TTC549 (cell line): ENCODE results near the gene SRC.

Source experiments
- FAIRE-seq: peaks from 2 replicates; lab custom pipeline; 2012; peaks lifted over from hg19 to GRCh38; lab: Jason Lieb, UNC

Gene SRC

DNA sequence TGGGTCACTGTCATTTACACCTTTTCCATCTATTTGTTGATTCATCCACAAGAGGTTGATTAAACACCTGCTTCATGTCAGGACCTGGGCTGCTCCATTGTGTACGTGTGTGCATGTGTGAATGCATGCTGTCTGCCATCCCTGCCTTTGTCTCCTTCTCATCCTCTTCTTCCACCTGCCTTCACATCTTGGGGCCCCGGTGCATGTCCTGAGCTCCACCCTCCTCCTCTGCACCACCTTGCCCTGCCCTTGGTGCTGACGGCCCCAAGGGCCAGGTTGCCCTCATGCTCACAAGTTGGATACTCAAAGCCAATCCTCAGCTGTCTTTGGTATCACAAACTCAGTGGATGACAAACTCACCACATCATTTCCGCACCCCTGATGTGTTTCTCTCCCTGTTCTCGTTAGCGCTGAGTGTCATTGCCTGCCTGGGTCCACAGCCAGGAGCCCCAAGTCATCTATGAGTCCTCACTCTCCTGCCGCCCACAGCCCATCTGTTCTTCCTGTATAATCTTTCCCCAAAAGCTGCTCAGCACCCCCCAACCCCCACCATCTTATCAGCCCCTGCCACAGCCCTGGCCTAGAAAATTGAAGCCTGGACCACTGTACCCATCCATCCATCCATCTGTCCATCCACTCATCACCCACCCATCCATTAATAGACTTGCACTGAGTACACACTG, 85.0 kb downstream of the SRC start:
- no peak for FAIRE-seq

DNA sequence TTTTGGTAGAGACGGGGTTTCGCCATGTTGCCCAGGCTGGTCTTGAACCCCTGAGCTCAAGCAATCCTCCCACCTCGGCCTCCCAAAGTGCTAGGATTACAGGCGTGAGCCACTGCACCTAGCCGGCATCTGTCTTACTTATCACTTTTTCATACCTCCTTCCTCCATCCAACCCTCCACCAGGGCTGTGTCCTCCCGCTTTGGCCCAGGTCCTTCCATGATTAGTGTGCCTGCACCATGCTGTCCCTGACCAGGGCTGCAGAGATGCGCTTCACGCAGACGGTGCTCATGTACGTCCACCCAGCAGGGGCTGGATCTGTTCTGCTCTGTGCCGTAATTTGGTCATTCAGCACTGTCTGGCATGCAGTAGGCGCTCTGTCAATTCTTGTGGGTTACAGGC, 85.8 kb downstream of the SRC start:
- FAIRE-seq = no peak

GRCh38 chr20:37432606-37433005, 86.7 kb downstream of the SRC start:
- FAIRE-seq = no peak

GRCh38 chr20:37435607-37436006, 89.7 kb downstream of the SRC start:
- no peak for FAIRE-seq

DNA sequence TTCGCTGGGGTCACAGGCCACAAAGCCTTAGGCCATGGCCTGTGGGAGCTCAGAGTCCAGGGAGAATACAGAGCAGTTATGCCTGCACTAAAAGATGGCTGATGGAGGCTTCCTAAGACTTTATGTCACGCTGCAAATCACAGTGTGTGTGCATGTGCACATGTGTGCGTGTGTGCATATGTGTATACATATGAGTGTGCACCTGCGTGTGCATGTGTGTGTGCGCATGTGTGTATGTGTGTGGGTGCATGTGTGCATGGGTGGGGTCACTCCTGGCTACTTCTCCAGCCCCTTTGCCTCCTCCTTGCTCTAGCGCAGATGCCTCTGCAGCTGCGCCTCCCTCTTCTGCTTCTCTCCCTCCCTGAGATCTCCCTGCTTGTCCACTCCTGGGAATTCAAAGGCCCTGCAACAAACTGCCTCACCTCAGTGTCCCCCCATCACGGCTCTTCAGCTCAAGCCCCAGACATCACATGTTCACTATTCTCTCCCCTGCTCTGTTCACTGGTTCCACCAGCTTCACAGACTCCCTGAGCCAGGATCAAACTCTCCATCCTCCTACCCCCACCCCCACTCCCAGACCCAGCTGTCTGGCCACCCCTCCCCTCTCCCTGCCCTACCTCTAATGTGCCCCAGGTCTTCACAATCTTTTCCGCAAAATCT, 90.7 kb downstream of the SRC start:
- no peak for FAIRE-seq

DNA sequence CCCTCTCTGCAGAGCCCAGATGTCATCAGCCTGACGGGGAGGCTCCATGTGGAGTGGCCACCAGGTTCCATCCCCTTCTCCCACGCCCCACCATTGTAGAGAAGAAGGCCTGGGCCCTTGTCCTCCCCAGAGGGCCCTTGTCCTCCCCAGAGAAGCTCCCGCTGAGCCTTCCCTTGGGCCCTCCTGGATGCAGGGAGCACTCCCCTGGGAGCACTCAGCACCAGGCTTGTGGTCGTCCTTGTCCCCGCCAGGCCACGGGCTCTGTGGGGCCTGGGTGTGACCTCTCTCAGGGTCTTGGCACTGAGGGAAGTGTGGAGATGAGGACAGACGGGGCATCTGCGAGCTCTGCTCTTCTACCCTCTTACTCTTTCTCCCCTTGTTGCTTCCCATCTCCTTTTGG, 91.7 kb downstream of the SRC start:
- no peak for FAIRE-seq

DNA sequence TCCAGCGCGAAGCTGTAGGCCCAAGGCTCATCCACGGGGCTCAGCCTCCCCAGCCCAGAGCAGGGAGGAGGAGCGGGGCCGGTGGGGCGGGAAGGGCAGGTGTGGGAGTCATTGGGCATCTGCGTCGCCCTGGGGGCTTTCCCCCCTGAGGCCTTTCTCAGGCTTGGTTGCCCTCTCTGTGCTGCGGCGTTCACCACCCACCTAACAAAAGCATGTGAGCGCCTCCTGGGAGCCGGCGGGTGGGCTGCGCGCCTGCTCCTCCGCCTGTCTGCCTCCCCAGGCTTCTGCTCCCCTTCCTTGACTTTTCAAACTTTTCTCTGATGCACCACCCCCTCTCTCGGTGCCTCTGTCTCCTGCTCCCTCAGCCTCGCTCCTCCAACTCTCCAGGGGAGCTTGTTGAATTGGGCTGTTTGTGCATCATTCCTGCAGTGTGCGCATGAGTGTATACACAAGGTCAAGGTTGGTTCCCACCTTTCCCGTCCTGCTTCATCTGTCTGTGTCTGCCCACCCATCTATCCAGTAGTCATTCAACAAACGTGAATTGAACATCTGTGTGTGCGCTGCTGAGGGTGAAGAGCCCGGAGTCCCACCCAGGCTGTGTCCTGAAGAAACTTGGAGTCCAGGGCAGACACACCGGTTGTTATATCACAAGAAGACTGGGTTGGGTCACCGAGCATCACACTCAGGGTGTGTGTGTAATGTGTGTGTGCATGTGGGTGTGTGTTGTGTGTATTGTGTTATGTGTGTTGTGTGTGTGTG, 92.7 kb downstream of the SRC start:
- no peak for FAIRE-seq

DNA sequence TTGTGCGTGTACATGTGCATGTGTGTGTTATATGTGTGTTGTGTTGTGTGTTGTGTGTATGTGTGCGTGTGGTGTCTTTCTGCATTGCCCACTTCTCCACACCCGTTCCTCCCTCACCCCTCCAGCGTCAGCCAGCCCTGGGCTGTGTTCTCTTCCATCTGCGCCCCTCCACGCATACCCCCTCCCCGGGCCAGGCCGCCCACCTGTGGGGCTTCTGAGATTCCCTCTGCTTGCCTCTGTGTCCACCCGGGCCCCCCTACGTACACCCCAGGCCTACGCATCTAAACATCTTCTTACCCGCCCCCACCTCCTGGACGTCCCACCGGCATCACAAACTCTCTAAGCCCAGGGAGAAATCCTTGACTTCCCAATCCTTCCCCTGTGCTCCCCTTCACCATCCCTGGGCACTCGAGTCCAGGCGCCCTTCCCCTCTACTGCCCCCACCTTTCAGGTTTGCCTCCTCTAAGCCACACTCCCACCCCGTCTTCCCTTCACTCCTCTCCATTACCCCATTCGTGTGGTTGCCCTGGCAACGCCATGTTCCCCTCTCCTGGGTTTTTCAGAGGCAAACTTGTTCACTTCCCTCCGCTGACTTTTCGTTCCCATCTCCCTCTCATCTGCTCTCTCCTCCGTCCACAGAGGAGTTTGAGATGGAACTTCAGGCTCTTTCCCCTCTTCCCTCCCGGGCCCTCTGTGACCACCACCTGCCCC, 93.4 kb downstream of the SRC start:
- FAIRE-seq = no peak

DNA sequence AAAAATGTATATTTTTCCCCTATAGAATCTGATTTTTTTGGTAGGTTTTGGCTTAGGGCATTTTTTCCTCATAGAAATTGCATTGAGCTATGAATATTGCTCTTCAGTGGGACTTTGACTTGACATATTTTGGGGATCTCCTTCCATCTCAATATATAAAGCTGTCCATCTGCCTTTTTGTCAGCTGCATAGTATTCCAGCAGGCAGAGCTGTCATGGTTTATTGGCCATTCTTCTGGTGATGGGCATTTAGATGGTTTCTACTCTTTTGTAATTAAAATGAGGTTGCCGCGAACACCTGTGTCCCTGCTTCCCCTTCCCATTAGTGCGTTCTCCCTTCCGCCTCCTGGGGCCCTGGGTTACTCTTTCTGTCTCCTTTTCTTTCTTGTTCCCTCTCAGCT, 95.1 kb downstream of the SRC start:
- no peak for FAIRE-seq

GRCh38 chr20:37442547-37442946, 96.6 kb downstream of the SRC start:
- no peak for FAIRE-seq

DNA sequence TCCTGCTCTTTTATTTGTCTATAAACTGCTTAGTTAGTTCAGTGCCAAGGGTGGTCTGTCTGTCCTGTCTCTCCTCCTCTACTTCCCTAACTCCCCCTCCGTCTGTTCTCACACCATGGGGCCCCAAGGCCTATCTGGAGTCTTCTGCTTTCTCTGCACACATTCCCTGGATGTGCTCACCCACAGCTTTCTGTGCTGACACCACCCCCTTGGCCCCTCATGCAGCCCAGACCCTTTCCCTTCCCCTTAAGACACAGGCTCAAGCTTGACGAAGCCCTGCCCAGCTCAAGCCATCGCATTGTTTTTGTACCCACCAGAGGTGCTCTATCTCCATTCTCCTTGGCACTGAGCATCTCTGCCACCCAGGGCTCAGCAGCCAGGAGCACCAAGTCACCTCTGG, 97.0 kb downstream of the SRC start:
- FAIRE-seq = no peak

DNA sequence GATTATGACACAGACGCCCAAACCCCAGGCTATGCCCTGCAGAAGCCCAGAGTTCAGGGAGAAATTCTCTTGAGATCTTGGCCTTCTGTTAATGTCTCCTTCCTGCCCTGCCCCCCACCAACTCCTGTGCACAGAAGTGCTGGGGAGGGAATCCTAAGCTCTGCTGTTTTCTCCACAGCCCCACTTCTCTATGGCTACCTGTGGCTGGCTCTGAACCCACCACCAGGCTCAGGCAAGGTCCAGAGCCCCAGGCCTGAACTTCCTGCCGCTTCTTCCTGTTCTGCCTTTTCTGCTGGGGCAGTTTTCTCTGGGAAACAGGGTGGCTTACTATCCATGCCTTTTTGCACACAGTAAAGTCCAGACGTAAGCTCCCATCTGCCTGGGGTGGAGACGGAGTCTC, 97.7 kb downstream of the SRC start:
- FAIRE-seq = no peak

DNA sequence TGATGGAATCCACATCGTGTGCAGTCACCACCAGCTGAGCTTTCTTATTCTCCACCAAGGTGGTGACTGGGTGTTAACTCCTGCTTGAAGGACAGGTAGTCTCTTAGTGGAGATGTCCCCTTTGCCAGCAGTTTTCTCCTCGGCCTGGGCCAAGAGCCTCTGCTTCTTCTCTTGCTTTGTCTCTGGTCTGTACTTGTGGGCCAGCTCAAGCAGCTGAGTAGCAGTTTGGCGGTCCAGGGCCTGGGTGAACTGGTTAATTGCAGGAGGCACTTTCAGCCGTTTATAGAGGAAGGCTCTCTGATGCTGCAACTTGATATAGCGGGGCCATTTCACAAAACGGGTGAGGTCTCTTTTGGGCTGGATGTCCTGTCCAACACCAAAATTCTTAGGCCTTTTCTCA, 99.1 kb downstream of the SRC start:
- no peak for FAIRE-seq

DNA sequence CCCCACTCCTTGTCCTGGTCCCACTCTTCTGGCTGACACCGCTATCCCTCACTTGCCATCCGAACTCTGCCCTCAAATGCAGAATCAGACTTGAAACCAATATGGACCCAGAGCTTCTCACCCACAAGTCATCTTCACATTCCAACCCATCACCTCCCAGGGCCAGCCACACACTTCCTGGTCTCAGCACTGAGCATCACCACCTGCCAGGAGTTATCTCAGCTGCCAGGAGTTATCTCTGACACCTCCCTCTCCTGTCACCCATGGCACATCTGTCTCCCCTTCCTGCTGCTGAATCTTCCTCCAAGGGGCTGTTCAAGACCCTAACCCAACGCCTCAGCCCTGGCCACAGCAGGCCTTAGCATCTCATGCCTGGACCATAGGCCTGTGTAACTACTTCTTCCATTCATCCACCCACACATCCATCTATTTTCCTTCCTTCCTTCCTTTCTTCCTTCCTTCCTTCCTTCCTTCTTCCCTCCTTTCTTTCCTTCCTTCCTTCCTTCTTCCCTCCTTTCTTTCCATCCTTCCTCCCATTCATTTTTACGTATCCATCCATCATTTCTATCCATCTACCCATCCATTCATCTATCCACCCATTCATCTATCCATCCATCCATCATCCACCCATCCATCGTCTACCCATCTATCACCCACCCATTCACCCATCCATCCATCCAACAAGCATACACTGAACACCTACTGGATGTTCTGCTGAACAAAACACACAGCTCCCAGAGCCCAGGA, 100.5 kb downstream of the SRC start:
- no peak for FAIRE-seq

- no peak for FAIRE-seq
These were observed 101.7 kb downstream of the SRC start for GRCh38 chr20:37447688-37448087.

DNA sequence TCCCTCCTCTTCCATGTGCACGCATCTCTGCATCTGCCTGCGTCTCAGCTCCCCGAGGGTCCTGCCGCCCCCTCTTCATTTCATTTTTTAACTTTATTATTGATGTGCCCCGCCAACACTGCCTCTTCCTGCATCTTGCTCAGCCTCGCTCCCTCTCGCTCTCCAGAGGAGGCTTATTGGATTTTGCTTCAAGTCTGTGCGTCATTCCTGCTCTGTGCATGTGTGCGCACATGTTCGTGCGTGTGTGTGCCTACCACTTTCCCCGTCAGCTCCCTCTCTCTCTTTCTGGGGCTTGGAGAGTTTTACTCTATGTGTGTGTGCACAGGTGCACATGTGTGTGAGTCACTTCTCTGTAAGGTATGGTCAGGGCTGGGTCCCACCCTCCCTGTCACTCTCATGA, 103.3 kb downstream of the SRC start:
- no peak for FAIRE-seq

DNA sequence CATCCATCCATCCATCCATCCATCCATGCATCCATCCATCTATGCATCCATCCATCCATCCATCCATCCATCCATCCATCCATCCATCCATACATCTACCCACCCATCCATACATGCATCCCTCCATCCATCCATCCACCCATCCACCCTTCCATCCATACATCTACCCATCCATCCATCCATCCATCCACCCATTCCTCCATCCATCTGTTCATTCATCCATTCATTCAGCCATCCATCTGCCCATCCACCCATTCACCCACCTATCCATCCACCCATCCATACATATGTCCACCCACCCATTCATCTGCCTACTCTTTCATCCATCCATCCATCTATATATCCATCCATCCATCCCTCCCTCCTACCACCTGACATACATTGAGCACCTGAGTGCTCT, 104.4 kb downstream of the SRC start:
- FAIRE-seq = no peak

DNA sequence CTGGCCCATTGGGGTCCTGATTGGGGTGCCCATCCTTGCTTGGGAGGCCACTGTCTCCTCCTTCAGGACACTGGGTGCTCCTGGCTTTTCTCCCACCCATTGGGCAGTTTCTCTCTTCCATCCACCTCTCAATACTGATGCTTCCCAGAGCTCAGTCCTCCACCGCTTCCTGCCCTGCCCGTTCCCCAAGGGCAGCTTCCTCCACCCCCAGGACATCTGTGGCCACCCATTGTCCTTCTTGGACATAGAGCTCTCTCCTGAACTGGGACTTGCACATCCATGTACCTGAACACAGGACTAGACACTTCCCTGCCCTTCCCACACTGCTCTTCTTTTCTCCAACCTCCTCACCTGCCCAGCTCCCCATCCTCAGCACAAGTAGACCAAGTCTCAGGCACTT, 105.7 kb downstream of the SRC start:
- FAIRE-seq = no peak

DNA sequence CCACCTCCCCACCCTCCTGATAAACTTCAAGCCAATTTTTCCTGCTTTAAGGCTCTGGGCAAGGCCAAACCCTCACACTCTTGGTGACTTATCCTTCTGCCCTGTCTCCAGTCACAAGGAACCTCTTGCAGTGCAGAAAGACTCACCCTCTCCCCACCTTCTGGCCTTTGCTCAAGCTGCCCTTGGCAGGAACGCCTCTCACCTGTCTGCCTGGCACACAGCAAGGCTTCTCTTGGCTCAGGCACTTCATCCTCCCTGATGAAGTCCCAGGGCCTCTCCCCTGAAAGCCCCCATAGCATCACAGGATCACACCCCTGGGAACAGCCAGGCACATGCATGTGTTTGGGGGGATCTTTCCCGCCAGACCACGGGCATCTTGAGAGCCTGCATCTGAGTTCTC, 106.3 kb downstream of the SRC start:
- FAIRE-seq = no peak

DNA sequence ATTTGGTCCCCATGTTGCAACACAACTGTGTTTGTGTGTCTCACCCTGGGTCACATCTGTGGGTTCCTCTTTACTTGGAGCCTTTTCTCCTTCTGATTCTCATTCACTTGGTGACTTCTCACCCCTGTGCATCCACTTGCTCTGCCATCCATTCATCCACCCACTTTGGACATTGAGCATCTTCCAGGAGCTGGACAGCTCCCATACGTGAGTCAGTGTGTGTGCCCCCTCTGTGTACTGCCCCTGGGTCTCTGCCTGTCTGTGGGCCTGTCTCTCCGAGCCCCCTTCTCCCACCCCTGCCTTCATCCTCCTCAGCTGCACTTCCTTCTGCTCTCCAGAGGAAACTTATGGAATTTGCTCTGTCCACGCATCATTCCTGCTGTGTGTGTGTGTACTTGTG, 107.3 kb downstream of the SRC start:
- FAIRE-seq = no peak

DNA sequence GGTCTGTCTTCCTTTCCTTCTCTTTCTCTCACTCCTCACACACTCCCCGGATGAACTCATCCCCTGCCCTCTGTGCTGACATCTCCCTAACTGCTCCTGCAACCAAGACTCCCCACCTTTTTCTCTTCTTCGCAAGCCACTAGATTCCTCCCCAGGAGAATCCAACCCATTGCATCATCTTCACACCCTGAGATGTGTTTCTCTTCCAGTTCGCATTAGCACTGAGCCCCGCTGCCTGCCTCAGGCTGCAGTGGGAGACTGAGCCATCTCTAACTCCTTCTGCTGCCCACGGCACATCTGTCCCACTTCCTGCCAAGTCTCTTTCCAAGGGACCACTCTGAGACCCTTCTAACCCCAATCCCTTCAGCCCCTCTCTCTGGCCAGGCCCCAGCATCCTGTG, 107.9 kb downstream of the SRC start:
- no peak for FAIRE-seq

GRCh38 chr20:37454636-37455385, 108.9 kb downstream of the SRC start:
- no peak for FAIRE-seq
